NCI-H524 treated with DMSO at 0.1 percent for 48 hours (cell line): Measurements from ENCODE around the gene DNMBP.
"Not testable (repeated sequence)": the region's sequence is repeated elsewhere in the genome, so short reads cannot be mapped to it uniquely, and the experiment has no call there.

Source experiments
- DNase-seq: peaks from one replicate; lab custom pipeline; 2025; lab: John Stamatoyannopoulos, UW

Gene DNMBP

GRCh38 chr10:99945263-99945662, 64.5 kb downstream of the DNMBP start:
- DNase-seq = no peak

- DNase-seq = no peak
These were observed 64.9 kb downstream of the DNMBP start for GRCh38 chr10:99944860-99945259.

- DNase-seq = no peak
These were observed 65.8 kb downstream of the DNMBP start for GRCh38 chr10:99943908-99944307.

GRCh38 chr10:99941942-99942820, 67.6 kb downstream of the DNMBP start:
- no peak for DNase-seq

GRCh38 chr10:99938563-99938962, 71.2 kb downstream of the DNMBP start:
- DNase-seq = no peak

- DNase-seq = no peak
These were observed 72.1 kb downstream of the DNMBP start for GRCh38 chr10:99937630-99938029.

GRCh38 chr10:99932203-99932957, 77.4 kb downstream of the DNMBP start:
- not testable (repeated sequence) for DNase-seq

- no peak for DNase-seq
These were observed 78.8 kb downstream of the DNMBP start for GRCh38 chr10:99930731-99931550.

- no peak for DNase-seq
These were observed 80.4 kb downstream of the DNMBP start for GRCh38 chr10:99929360-99929759.

- no peak for DNase-seq
These were observed 81.9 kb downstream of the DNMBP start for GRCh38 chr10:99927721-99928280.

- no peak for DNase-seq
These were observed 82.6 kb downstream of the DNMBP start for GRCh38 chr10:99926925-99927720.

GRCh38 chr10:99924451-99925255, 85.1 kb downstream of the DNMBP start:
- DNase-seq = no peak

GRCh38 chr10:99921948-99922347, 87.8 kb downstream of the DNMBP start:
- DNase-seq = no peak

- no peak for DNase-seq
These were observed 88.8 kb downstream of the DNMBP start for GRCh38 chr10:99920901-99921300.

GRCh38 chr10:99920486-99920885, 89.3 kb downstream of the DNMBP start:
- no peak for DNase-seq

GRCh38 chr10:99917963-99918825, 91.6 kb downstream of the DNMBP start:
- DNase-seq = no peak

GRCh38 chr10:99916776-99917175, 93.0 kb downstream of the DNMBP start:
- no peak for DNase-seq

- DNase-seq = no peak
These were observed 94.3 kb downstream of the DNMBP start for GRCh38 chr10:99915414-99915813.

- DNase-seq = no peak
These were observed 95.5 kb downstream of the DNMBP start for GRCh38 chr10:99914236-99914635.
